Stimulated activated CD4-positive, alpha-beta T cell treated with anti-CD3 and anti-CD28 coated beads, Interleukin-12 subunit alpha, Interleukin-12 subunit beta, amount 100 ng/mL, for 24 hours (primary cell): ENCODE results near the gene ZNRF3.
A peak's percentile ranks its signal among the peaks of the same experiment; 100 is the strongest.
"Not testable (repeated sequence)": the region's sequence is repeated elsewhere in the genome, so short reads cannot be mapped to it uniquely, and the experiment has no call there.

ENCODE experiments used
- DNase-seq, 2 experiments: peaks; one replicate each; pipeline ENCODE4 v3.0.0-alpha.2; 2020; ENCODE audit warnings: low read depth in 2 of 2

Gene ZNRF3

DNA sequence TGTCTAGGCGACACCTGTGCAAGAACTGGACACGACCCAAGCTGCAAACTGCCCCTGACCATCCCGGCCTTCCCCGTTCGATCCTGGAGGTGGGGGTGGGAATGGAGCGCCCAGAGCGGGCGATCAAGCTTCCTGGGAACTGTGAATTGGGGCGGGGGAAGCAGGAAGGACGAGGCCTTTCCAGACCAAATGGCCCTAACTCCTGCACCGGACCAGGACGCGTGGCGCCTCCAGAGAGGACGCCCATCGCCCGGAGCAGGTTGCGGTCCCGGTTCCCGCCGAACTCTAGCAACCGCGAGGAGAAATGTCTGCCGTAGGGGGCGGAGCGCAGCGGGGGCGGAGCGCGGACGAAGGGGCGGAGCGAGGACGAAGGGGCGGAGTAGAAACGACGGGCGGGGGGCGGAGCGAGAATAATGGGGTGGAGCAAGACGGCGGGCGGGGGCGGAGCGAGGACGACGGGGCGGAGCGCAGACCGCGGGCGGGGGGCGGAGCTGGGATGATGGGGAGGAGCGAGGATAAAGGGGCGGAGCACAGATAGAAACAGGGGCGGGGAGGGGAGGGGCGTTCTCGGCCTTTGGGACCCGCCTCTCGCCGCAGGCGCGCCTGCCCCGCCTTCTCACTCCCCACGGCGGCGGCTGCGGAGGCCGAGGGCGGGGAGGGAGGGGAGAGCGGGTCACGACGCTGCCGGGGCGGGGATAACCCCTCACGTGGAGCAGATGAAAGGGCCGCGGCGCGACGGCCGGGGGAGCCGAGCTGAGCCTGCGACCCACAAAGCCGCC lies at the start of gene ZNRF3:
Gene ZNRF3, plus strand, starts transcription at position 695 of the 779 bp plus-strand sequence. CDS start 195 bp downstream, outside the sequence.
- DNase-seq: peak; percentile 79 to 85

- DNase-seq: no peak
These were observed 47.7 kb upstream of the ZNRF3 start for GRCh38 chr22:28835630-28836189.

GRCh38 chr22:28837640-28838039 lies 45.7 kb upstream of the ZNRF3 start:
- no peak for DNase-seq

GRCh38 chr22:28838971-28839370 lies 44.4 kb upstream of the ZNRF3 start:
- DNase-seq: no peak

DNA sequence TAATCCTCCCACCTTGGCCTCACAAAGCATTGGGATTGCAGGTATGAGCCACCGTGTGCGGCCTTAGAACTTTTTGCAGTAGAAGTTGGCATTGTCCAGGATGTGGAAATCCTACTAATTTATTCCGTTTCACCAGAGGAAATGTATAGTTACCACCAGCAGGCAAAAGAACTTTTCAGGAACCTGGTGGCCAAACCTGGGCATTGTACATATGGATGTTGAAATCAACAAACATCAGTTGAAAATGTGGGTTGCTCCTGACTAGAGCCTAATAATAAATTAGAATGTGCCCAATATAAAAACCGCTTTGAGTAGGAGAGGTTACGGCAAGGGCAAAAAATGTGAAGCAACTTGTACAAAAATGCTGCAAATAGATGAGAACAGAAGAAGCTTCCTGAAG lies 42.3 kb upstream of the ZNRF3 start:
- no peak for DNase-seq

GRCh38 chr22:28843633-28844032 lies 39.7 kb upstream of the ZNRF3 start:
- no peak for DNase-seq

GRCh38 chr22:28844277-28844676 lies 39.1 kb upstream of the ZNRF3 start:
- not testable (repeated sequence) for DNase-seq

- no peak for DNase-seq
These were observed 36.4 kb upstream of the ZNRF3 start for GRCh38 chr22:28846994-28847393.

DNA sequence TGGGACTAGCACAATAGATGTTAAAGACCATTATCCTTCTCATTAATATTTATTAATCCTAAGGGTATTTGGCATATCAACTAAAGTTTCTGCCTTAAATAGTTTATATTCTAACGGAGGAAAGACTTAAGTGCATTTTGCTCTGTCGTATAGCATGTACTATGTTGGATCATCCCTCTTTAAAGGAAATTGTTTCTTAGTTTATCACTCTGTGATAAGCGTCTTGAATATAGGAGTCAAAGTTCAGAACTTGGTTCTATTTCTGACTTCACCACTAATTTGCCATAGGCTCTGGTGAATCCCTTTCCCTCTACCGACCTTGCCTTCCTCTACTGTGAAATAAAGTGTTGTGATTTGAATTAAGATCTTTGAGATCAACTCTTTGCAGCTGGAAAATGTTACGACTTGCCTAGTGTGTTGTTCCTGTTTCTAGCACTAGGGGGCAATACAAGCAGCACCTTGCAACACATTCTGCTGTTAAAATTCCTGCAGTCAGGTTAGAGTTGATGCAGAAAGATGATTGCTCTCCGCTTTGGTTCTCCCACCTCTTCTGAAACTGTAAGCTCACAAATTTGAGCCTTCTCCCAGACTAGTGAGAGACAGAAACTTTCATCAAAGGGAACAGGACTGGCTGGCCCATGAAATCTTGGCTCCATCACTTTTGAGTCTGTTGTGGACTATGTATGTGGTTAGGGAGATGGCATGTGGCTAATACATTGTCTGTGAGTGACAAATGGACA lies 27.8 kb upstream of the ZNRF3 start:
- peak; percentile 8 for DNase-seq

GRCh38 chr22:28856095-28856455 lies 27.3 kb upstream of the ZNRF3 start:
- DNase-seq: no peak

DNA sequence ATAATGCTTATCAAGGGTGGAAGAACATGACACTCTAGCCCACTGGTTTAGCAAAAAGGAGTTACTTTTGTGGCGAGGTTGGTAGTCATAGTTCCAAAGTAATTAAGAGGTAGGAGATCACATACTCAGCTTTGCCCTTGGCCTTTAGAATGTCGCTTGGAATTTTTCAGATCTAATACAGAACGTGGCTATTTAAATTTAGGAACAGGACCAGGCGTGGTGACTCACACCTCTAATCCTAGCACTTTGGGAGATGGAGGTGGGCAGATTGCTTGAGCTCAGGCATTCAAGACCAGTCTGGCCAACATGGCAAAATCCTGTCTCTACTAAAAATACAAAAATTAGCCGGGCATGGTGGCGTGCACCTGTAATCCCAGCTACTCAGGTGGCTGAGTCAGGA lies 26.1 kb upstream of the ZNRF3 start:
- no peak for DNase-seq

DNA sequence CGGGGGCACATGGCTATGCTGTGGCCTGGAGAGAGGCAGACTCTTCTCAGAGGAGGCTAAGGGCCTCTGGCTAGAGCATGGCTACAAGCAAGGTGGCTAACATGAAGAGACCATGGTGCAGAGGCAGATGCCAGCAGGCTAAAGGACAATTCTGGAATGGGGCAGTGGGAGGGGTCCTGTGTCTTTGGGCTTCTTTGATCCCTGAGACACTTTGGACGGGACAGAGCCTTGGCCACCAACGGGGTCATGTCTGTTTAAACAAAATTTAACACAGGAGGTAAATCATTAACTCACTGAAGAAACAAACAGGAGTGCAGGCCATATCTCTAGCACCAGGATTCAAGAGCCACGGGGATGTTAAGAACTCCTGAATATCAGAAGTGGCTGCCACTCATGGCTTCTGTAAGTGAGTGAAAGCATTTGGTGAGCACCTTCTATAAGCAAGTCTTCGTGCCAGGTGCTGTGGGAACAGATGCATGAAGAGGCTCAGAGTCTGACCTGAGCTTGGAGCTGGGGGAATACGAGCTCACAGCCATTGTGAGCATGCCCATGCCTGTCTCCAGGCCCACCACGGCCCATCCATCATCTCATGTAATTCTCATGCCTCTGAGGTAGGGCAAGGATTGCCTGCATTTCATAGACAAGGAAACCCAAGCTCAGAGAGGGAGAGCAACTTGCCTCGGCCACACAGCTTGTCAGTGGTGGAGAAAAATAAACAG lies 18.3 kb upstream of the ZNRF3 start:
- DNase-seq: no peak

- no peak for DNase-seq
These were observed 16.2 kb upstream of the ZNRF3 start for GRCh38 chr22:28867191-28867590.

DNA sequence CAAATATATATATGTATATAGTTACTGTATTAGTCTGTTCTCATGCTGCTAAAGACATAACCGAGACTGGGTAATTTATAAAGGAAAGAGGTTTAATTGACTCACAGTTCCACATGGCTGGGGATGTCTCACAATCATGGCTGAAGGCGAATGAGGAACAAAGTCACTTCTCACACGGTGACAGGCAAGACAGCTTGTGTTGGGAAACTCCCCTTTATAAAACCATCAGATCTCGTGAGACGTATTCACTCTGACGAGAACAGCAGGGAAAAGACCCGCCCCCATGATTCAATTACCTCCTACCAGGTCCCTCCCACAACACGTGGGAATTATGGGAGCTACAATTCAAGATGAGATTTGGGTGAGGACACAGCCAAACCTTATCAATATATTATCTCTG lies 15.0 kb upstream of the ZNRF3 start:
- not testable (repeated sequence) for DNase-seq

DNA sequence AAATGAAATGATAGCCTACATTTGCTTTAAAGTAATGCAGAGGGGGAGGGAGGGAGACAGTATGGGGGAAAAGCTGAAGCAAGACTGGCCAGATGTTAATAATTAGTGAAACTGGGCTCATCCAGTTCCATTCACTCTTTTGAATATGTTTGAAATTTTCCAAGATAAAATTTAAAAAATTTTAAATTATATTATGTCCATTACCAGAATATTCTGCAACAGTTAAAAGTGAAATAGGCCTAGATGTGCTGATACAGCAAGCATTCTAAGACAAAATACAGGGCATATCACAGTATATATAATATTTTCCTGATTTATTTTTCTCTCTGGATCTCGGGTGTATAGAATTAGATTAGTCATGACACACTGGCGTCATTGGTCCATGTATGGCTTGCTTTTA lies 13.6 kb upstream of the ZNRF3 start:
- no peak for DNase-seq

- DNase-seq: no peak
These were observed 10.0 kb upstream of the ZNRF3 start for GRCh38 chr22:28873183-28873963.

DNA sequence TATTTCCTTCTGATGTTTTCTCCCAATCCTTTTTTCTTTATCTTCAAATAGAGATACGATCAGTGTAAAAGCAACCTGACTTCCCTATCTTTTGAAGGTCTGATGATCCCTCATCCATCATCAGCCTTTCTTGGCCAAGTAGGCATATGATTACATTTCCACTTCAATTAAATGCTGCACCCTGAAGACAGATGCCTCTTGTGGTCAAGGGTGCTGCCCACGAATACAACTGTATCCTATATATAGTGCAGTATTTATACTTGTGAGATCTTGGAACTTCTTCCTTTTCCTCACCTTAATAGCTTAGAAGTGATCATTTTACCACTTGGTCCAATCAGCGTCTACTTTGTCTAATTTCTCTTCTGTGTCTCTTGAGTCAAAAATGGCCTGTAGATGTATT lies 9.3 kb upstream of the ZNRF3 start:
- no peak for DNase-seq

- no peak for DNase-seq
These were observed 8.5 kb upstream of the ZNRF3 start for GRCh38 chr22:28874811-28875320.

DNA sequence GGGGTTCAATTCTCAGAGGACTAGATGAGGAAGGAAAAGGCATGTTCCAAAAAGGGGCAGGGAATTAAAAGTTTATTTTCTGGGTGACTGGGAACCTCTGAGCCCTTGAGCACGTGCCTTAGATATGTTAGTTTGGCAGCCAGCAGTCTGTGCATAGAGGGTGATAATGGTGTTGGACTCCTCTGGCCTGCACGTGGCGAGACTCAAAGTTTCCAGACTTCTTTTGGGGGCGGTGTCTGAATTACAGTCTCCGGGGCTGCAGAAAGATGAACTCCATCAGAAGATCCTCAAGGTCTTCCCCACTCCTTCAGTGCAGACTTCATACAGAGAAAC lies 861 bp upstream of the ZNRF3 start:
- DNase-seq: no peak

- DNase-seq: no peak
These were observed 215 bp downstream of the ZNRF3 start for GRCh38 chr22:28883657-28883916.

DNA sequence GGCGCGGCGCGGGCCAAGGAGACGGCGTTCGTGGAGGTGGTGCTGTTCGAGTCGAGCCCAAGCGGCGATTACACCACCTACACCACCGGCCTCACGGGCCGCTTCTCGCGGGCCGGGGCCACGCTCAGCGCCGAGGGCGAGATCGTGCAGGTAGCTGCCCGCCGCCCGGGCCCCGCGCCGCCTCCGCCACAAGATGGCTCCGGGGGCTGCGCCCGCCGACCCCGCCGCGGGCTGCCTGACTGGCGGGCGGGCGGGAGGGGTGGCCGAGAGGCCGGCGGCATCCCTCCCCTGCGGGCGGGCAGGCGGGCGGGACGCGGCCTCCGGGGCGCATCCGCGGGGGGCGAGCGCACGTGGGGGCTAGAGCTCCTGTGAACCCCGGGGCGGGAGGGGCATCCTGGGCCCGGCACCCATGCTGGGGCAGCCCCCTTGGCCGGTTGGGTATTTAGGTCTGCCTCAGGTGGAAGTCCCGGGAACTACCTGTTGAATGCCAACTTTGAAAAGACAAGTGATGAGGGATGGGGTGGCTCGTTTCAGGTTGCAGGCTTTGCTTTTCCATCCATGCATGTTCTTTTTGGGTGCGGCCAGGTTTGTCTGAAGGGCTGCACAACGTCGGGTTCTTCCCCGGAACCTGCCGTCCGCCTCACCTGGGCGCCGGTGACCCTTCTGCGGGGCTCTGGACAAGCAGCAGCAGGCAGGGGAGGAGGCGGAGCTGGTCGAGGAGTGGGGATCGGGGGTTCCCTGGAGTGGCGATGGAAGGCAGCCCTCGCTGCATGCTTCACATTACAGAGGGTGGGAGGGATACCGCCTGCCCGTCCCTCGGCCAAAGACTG lies 760 bp downstream of the ZNRF3 start:
- DNase-seq: no peak
